Mucosa of descending colon (tissue), 3 donors: ENCODE results near the gene TMEM62. TPM values are rescaled to one million over a fixed set of nuclear protein-coding genes. Genes with fewer than 3 reads are reported as not detected.
"Not testable (repeated sequence)": the region's sequence is repeated elsewhere in the genome, so short reads cannot be mapped to it uniquely, and the experiment has no call there.

ENCODE experiments used
- ATAC-seq: fragments of 200-7000 bp; cut with Tn5 transposase; one replicate; pipeline ENCODE4 v1.9.1; 2020; ENCODE audit warnings: mild to moderate bottlenecking, moderate library complexity
- DNase-seq, 3 donors: peaks; one replicate each; pipeline ENCODE4 v3.0.0-alpha.2; 2020
- H3K36me3 ChIP-seq: fragments of 200-600 bp; one replicate; pipeline ENCODE4 v1.8.0; 2021; ENCODE audit warnings: low read depth, mild to moderate bottlenecking
- H3K4me1 ChIP-seq: fragments of 200-600 bp; one replicate; pipeline ENCODE4 v1.8.0; 2021; ENCODE audit warnings: low read depth, mild to moderate bottlenecking
- H3K4me3 ChIP-seq: fragments of 200-600 bp; one replicate; pipeline ENCODE4 v1.8.0; 2021; ENCODE audit warnings: mild to moderate bottlenecking
- H3K9me3 ChIP-seq: fragments of 200-600 bp; one replicate; pipeline ENCODE4 v1.8.0; 2021; ENCODE audit warnings: mild to moderate bottlenecking
- CTCF ChIP-seq: fragments of 200-600 bp; IDR thresholded peaks from one replicate; pipeline ENCODE4 v1.8.0; 2022; ENCODE audit warnings: antibody characterized with exemption, mild to moderate bottlenecking
- intact Hi-C, 2 donors: fragments of 100-400 bp; cut with DNase I in 1 of 2; cut with micrococcal nuclease in 1 of 2; formaldehyde crosslinking; loops; one replicate each; pipeline versions ENCODE4 v1.11.0 to v1.11.1; 2022; cut with DNase I, micrococcal nuclease
- total RNA-seq, 3 donors: library from RNA; stranded (reverse); fragmentation: NEBNext Ultra II Directional in 2 of 3; extraction: Animal tissue kit (Norgen Biotek cat#: 25700) in 2 of 3; gene quantifications; one replicate each; pipeline versions ENCODE4 v1.2.1 to v1.2.4, GENCODE V29; 2021 to 2023
- donor health status: DM: no; HTN: no; CAD: no; lungs with moderate emphysema.
- donor health status: DM: no; HTN: no; CAD: no.
- donor health status: DM: no; HTN: yes; CAD: no.

The TMEM62 gene
- total RNA-seq, 3 donors from 2014 or later: 26.8 to 43.7 (median 34.9) TPM

DNA sequence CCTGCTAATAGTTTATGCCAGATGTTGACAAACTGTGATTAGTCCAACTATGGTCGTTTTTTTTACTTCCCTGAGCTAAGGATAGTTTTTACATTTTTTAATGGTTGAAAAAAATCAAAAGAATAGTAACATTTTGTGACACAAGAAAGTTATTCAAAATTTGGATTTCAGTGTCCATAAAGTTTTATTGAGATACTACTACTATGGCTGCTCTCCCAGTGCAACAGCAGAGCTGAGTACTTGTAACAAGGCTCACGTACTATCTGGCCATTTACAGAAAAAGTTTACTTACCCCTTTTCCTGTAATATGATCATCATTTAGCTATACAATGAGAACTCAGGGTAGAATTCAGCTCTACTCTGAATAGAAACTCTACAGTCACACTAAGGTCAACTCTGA is 11.5 kb upstream of the TMEM62 start:
- no peak for TF ChIP-seq CTCF
- intact Hi-C loops: no loop called here
- no peaks in the 10 kb centered on the region for H3K36me3 ChIP-seq
- no peak for DNase-seq
- H3K4me1 ChIP-seq: peaks cover 10% of the 10 kb centered on the region
- no peak overlapping the region for H3K4me3 ChIP-seq
- no peak for ATAC-seq
- no peaks in the 10 kb centered on the region for H3K9me3 ChIP-seq

DNA sequence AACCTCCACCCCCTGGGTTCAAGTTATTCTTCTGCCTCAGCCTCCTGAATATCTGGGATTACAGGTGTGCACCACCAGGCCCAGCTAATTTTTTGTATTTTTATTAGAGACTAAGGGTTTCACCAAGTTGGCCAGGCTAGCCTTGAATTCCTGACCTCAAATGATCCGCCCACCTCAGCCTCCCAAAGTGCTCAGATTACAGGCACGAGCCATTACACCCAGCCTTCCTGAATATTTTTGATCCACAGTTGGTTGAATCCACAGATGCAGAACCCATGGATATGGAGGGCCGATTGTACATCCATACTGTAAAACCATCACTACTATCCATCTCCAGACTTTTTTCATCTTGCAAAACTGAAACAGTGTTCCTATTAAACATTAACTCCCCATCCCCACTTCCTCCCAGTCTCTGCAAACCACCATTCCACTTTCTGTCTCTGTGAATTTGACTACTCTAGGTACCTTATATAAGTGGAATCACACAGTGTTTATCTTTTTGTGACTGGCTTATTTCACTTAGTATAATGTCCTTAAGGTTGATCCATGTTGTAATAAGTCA is 8.2 kb upstream of the TMEM62 start:
- Histone ChIP-seq H3K4me1 (peaks cover 18% of the 10 kb centered on the region), H3K4me3 (no peak overlapping the region), H3K9me3 (no peaks in the 10 kb centered on the region), H3K36me3 (no peaks in the 10 kb centered on the region)
- DNase-seq: no peak
- intact Hi-C loops: no loop called here
- no peak for TF ChIP-seq CTCF
- ATAC-seq: no peak

GRCh38 chr15:43126356-43126755 is 7.0 kb upstream of the TMEM62 start:
- Histone ChIP-seq H3K36me3 (no peaks in the 10 kb centered on the region), H3K9me3 (no peaks in the 10 kb centered on the region), H3K4me3 (no peak overlapping the region), H3K4me1 (peaks cover 18% of the 10 kb centered on the region)
- no peak for TF ChIP-seq CTCF
- DNase-seq (no peak), ATAC-seq (peak; percentile 44)
- intact Hi-C loops: no loop called here

DNA sequence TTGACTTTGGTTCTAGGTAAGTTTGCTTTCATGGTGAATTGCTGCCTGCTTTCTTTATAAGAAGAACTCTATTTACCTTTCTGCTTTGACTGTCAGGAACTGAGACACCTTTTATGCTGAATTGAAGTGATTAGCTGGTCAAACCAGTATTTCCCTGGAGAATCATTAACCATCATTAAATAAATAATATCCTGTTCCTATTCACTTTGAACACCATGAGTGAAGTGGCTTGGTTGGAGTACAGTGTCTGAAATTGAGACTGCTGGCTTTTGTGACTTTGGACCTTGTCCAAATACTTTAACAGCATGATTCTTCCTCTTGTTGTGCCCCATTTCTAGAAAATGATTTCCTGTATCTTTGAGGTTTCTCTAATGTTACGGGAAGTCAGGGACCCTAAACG is 5.6 kb upstream of the TMEM62 start:
- H3K4me3 ChIP-seq: no peak overlapping the region
- ATAC-seq (peak; percentile 79), DNase-seq (peak in 1 of 3 donors; percentile 29)
- H3K36me3 ChIP-seq: no peaks in the 10 kb centered on the region
- H3K9me3 ChIP-seq: no peaks in the 10 kb centered on the region
- intact Hi-C loops: no loop called here
- peaks cover 19% of the 10 kb centered on the region for H3K4me1 ChIP-seq
- TF ChIP-seq CTCF: no peak

DNA sequence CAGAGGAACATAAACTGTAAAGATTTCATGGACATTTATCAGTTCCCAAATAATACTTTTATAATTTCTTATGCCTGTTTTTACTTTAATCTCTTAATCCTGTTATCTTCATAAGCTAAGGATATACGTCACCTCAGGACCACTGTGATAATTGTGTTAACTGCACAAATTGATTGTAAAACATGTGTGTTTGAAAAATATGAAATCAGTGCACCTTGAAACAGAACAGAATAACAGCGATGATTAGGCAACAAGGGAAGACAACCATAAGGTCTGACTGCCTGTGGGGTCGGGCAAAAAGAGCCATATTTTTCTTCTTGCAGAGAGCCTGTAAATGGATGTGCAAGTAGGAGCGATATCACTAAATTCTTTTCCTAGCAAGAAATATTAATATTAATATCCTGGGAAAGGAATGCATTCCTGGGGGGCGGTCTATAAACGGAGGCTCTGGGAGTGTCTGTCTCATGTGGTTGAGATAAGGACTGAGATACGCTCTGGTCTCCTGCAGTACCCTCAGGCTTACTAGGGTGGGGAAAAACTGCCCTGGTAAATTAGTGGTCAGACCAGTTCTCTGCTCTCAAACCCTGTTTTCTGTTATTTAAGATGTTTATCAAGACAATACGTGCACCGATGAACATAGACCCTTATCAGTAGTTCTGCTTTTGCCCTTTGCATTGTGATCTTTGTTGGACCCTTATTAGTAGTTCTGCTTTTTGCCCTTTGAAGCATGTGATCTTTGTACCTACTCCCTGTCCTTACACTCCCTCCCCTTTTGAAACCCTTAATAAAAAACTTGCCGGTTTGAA is 5.0 kb upstream of the TMEM62 start:
- H3K36me3 ChIP-seq, H3K4me3 ChIP-seq, intact Hi-C loops, ATAC-seq, H3K9me3 ChIP-seq: not testable (repeated sequence)
- peaks cover 17% of the 10 kb centered on the region for H3K4me1 ChIP-seq
- DNase-seq: peak in 1 of 3 donors; percentile 42

- H3K9me3 ChIP-seq: no peaks in the 10 kb centered on the region
- H3K36me3 ChIP-seq: no peaks in the 10 kb centered on the region
- H3K4me1 ChIP-seq: peaks cover 17% of the 10 kb centered on the region
- intact Hi-C loops: no loop called here
- ATAC-seq (no peak), DNase-seq (no peak)
- no peak overlapping the region for H3K4me3 ChIP-seq
- TF ChIP-seq CTCF: no peak
These were observed 4.4 kb upstream of the TMEM62 start for GRCh38 chr15:43128980-43129335.
